SK-N-SH (cell line): ENCODE measurements around the gene GRM2. TPM values are rescaled to one million over a fixed set of nuclear protein-coding genes. Genes with fewer than 3 reads are reported as not detected.

Source experiments
- CTCF ChIA-PET: fragments of 300-600, 350-600 bp; formaldehyde crosslinking; extraction: SDS; loops from one replicate; lab custom pipeline; 2021; lab: Yijun Ruan, JAX
- POLR2A ChIA-PET: fragments of 350-600 bp; sonication (Branson Sonifier 250); formaldehyde crosslinking; extraction: SDS; loops from one replicate; lab custom pipeline; 2020; ENCODE audit warnings: antibody characterized with exemption, inconsistent platforms; lab: Yijun Ruan, JAX
- DNase-seq: peaks from one replicate; pipeline ENCODE4 v3.0.0; 2012
- H2AFZ ChIP-seq: fragments of 200-600 bp; sonication (generic); 2 replicates; pipeline ENCODE4 v1.8.1; 2016; ENCODE audit warnings: antibody characterized with exemption, mild to moderate bottlenecking, low read depth
- H3F3A ChIP-seq: fragments of 200-600 bp; sonication (generic); replicated peaks from 2 replicates; pipeline ENCODE3; 2016; ENCODE audit warnings: antibody characterized with exemption, mild to moderate bottlenecking; ENCODE audit not compliant: insufficient read depth
- H3K27ac ChIP-seq, 2 experiments: fragments of 200-500 bp in 1 of 2; fragments of 200-600 bp in 1 of 2; sonication (Bioruptor generic) in 1 of 2; sonication (generic), shearing (Covaris generic) in 1 of 2; 2 replicates each; pipeline versions ENCODE4 v1.5.1 to v1.6.1; 2014 to 2016; ENCODE audit warnings: low read depth in 2 of 2, inconsistent platforms in 1 of 2, low read length in 1 of 2, mild to moderate bottlenecking in 1 of 2, mixed read lengths in 1 of 2
- H3K27me3 ChIP-seq: fragments of 200-600 bp; sonication (generic), shearing (Covaris generic); 2 replicates; pipeline ENCODE4 v1.6.1; 2016; ENCODE audit warnings: mixed run types; ENCODE audit not compliant: insufficient read depth
- H3K36me3 ChIP-seq, 2 experiments: fragments of 200-500 bp in 1 of 2; fragments of 200-600 bp in 1 of 2; sonication (Bioruptor generic) in 1 of 2; sonication (generic) in 1 of 2; replicated peaks in 1 of 2; 2 replicates each; pipeline versions ENCODE3 to v1.5.1; 2014 to 2016; ENCODE audit warnings: low read length in 1 of 2, mild to moderate bottlenecking in 1 of 2; ENCODE audit not compliant: insufficient read depth in 2 of 2, control insufficient read depth in 1 of 2
- H3K4me1 ChIP-seq, 2 experiments: fragments of 200-500 bp in 1 of 2; fragments of 200-600 bp in 1 of 2; sonication (Bioruptor generic) in 1 of 2; sonication (generic), shearing (Covaris generic) in 1 of 2; 2 replicates each; pipeline versions ENCODE4 v1.5.1 to v1.6.1; 2014 to 2016; ENCODE audit warnings: low read depth in 1 of 2, low read length in 1 of 2, mixed run types in 1 of 2; ENCODE audit not compliant: insufficient read depth in 2 of 2, control insufficient read depth in 1 of 2
- H3K4me2 ChIP-seq: fragments of 200-600 bp; sonication (generic), shearing (Covaris generic); 2 replicates; pipeline ENCODE4 v1.6.1; 2017; ENCODE audit warnings: mixed run types
- H3K4me3 ChIP-seq, 2 experiments: fragments of 200-500 bp in 1 of 2; fragments of 200-600 bp in 1 of 2; sonication (Bioruptor generic) in 1 of 2; sonication (generic), shearing (Covaris generic) in 1 of 2; 2 replicates each; pipeline versions ENCODE4 v1.5.1 to v1.8.1; 2014 to 2016; ENCODE audit warnings: low read depth in 2 of 2, inconsistent platforms in 1 of 2, low read length in 1 of 2, mild to moderate bottlenecking in 1 of 2, mixed read lengths in 1 of 2, moderate library complexity in 1 of 2
- H3K79me2 ChIP-seq: fragments of 200-600 bp; sonication (generic); 2 replicates; pipeline ENCODE4 v1.8.1; 2017; ENCODE audit warnings: mild to moderate bottlenecking; ENCODE audit not compliant: insufficient read depth
- H3K9ac ChIP-seq: fragments of 200-600 bp; sonication (generic); 2 replicates; pipeline ENCODE4 v1.6.1; 2017; ENCODE audit warnings: mixed run types
- H3K9me2 ChIP-seq: fragments of 200-600 bp; sonication (generic); 2 replicates; pipeline ENCODE4 v1.6.1; 2017; ENCODE audit warnings: mixed run types
- H3K9me3 ChIP-seq: fragments of 200-600 bp; sonication (generic); 2 replicates; pipeline ENCODE4 v1.6.1; 2017; ENCODE audit warnings: mixed run types, mild to moderate bottlenecking, moderate library complexity
- H4K20me1 ChIP-seq: fragments of 200-600 bp; sonication (generic); 2 replicates; pipeline ENCODE4 v1.6.1; 2017; ENCODE audit warnings: mild to moderate bottlenecking, mixed run types; ENCODE audit not compliant: insufficient read depth
- CHD2 ChIP-seq: fragments of 150-350 bp; IDR thresholded peaks from 2 replicates; pipeline ENCODE4 v1.6.1; 2018; ENCODE audit warnings: low read length; ENCODE audit not compliant: partially characterized antibody
- CTCF ChIP-seq: fragments of 200-600 bp; sonication (generic); IDR thresholded peaks from 2 replicates; pipeline ENCODE4 v1.6.1; 2017; ENCODE audit warnings: antibody characterized with exemption, mild to moderate bottlenecking, moderate library complexity
- EZH2phosphoT487 ChIP-seq: fragments of 200-600 bp; sonication (generic); IDR thresholded peaks from 2 replicates; pipeline ENCODE4 v1.6.1; 2017; ENCODE audit warnings: low read depth, mixed run types, mild to moderate bottlenecking, antibody characterized with exemption, moderate library complexity, borderline replicate concordance
- FOSL2 ChIP-seq: IDR thresholded peaks from 2 replicates; pipeline ENCODE4 v1.4.0; 2012; ENCODE audit warnings: low read depth, mild to moderate bottlenecking, moderate library complexity, borderline replicate concordance
- FOXM1 ChIP-seq: IDR thresholded peaks from 2 replicates; pipeline ENCODE4 v1.4.0; 2012; ENCODE audit warnings: low read depth, mild to moderate bottlenecking
- GABPA ChIP-seq: IDR thresholded peaks from 2 replicates; pipeline ENCODE4 v1.4.0; 2012; ENCODE audit warnings: low read depth, mild to moderate bottlenecking
- IRF3 ChIP-seq: fragments of 150-350 bp; IDR thresholded peaks from 2 replicates; pipeline ENCODE4 v1.6.1; 2016; ENCODE audit warnings: mild to moderate bottlenecking, low read depth, low read length
- MAX ChIP-seq: IDR thresholded peaks from 2 replicates; pipeline ENCODE4 v1.4.0; 2012; ENCODE audit warnings: low read depth
- MEF2A ChIP-seq: IDR thresholded peaks from 2 replicates; pipeline ENCODE4 v1.4.0; 2012; ENCODE audit warnings: low read depth, borderline replicate concordance
- MXI1 ChIP-seq: IDR thresholded peaks from 2 replicates; pipeline ENCODE4 v1.6.1; 2012; ENCODE audit warnings: mild to moderate bottlenecking, low read depth, low read length, improper control_type of control experiment
- NFIC ChIP-seq: IDR thresholded peaks from 2 replicates; pipeline ENCODE4 v1.4.0; 2012; ENCODE audit warnings: borderline replicate concordance
- PBX3 ChIP-seq: IDR thresholded peaks from 2 replicates; pipeline ENCODE4; 2012
- RAD21 ChIP-seq: IDR thresholded peaks from 2 replicates; pipeline ENCODE4 v1.6.1; 2012; ENCODE audit warnings: mild to moderate bottlenecking, low read length
- RCOR1 ChIP-seq: fragments of 150-350 bp; IDR thresholded peaks from 2 replicates; pipeline ENCODE4 v1.6.1; 2017; ENCODE audit warnings: antibody characterized with exemption, low read length
- REST ChIP-seq: IDR thresholded peaks from 2 replicates; pipeline ENCODE4 v1.6.1; 2012; ENCODE audit warnings: mild to moderate bottlenecking, low read depth, low read length, moderate library complexity
- RXRA ChIP-seq: IDR thresholded peaks from 2 replicates; pipeline ENCODE4 v1.4.0; 2012; ENCODE audit warnings: low read depth, mild to moderate bottlenecking, borderline replicate concordance
- SIN3A ChIP-seq: IDR thresholded peaks from 2 replicates; pipeline ENCODE4 v1.6.1; 2012; ENCODE audit warnings: low read depth, mild to moderate bottlenecking, low read length, moderate library complexity, borderline replicate concordance
- TCF12 ChIP-seq: IDR thresholded peaks from 2 replicates; pipeline ENCODE4 v1.4.0; 2012
- YY1 ChIP-seq: IDR thresholded peaks from 2 replicates; pipeline ENCODE4 v1.4.0; 2012; ENCODE audit warnings: low read depth, mild to moderate bottlenecking
- WGBS: methylation state at CpG from one replicate; pipeline ENCODE4 v1.1.6; 2017; ENCODE audit warnings: low lambda C conversion rate; 5-methylcytosine and 5-hydroxymethylcytosine counted together
- polyA plus RNA-seq, 3 experiments: library from polyadenylated mRNA; depleted of rRNA; stranded (reverse); fragments of >200 nt; gene quantifications; 2 replicates each; pipeline ENCODE4 v1.2.3, GENCODE V29; 2012

The GRM2 gene
- polyA plus RNA-seq, 1 of the 3 experiments (the other 2 are of a cell fraction), result 0.15 TPM

GRCh38 chr3:51686056-51686455 is 20.8 kb upstream of the GRM2 start:
- 97% methylated on average over 4 of the region's 4 CpGs for WGBS
- CTCF ChIA-PET, result interaction anchor here (1.1 kb wide), 1 partner anchor 33 kb away, joined by 4 read pairs; no protein-coding TSS in a partner anchor

GRCh38 chr3:51686512-51687215 is 20.2 kb upstream of the GRM2 start:
- peaks cover 11 to 54% of the 10 kb centered on the region in 2 experiments for H3K36me3 ChIP-seq
- no peaks in the 10 kb centered on the region for H3K9me2 ChIP-seq
- H3K4me2 ChIP-seq, result no peak overlapping the region
- ChIA-PET POLR2A (no interaction called here), CTCF (interaction anchor here (0.7 to 1.9 kb wide), 2 partner anchors 18 to 184 kb away, joined by 3 to 10 read pairs; no protein-coding TSS in a partner anchor)
- peaks cover 20% of the 10 kb centered on the region for H4K20me1 ChIP-seq
- H3K27me3 ChIP-seq, result no peaks in the 10 kb centered on the region
- no peaks in the 10 kb centered on the region for H3K79me2 ChIP-seq
- H3F3A ChIP-seq, result no peaks in the 10 kb centered on the region
- no peak overlapping the region for H2AFZ ChIP-seq
- H3K4me1 ChIP-seq, result peaks cover 3 to 4% of the 10 kb centered on the region in 2 experiments; a peak in 2 of 4 replicates
- WGBS, result 93% methylated on average over 10 of the region's 10 CpGs
- H3K9me3 ChIP-seq, result no peaks in the 10 kb centered on the region
- no peak overlapping the region for H3K27ac ChIP-seq
- H3K9ac ChIP-seq, result no peak overlapping the region
- no peak for DNase-seq
- H3K4me3 ChIP-seq, result no peak overlapping the region
- TF ChIP-seq TCF12 (no peak), SIN3A (no peak), EZH2phosphoT487 (no peak), REST (no peak), PBX3 (no peak), RAD21 (no peak), NFIC (no peak), IRF3 (no peak)

More at GRCh38 chr3:51686056-51686455, 20.8 kb upstream of the GRM2 start:
- H3K36me3 ChIP-seq, result peaks cover 11 to 52% of the 10 kb centered on the region in 2 experiments
- no peak overlapping the region for H3K27ac ChIP-seq
- TF ChIP-seq GABPA (no peak), SIN3A (no peak), FOXM1 (no peak), MEF2A (no peak), RCOR1 (no peak), MXI1 (no peak), CTCF (no peak), CHD2 (no peak), RXRA (no peak), MAX (no peak), NFIC (no peak), FOSL2 (no peak), RAD21 (no peak), YY1 (no peak)
- DNase-seq, result no peak
- H3K9ac ChIP-seq, result no peak overlapping the region
- no peak overlapping the region for H2AFZ ChIP-seq
- H3K4me3 ChIP-seq, result no peak overlapping the region
- POLR2A ChIA-PET, result no interaction called here
- H4K20me1 ChIP-seq, result peaks cover 20% of the 10 kb centered on the region
- H3F3A ChIP-seq, result no peaks in the 10 kb centered on the region
- H3K79me2 ChIP-seq, result no peaks in the 10 kb centered on the region
- no peaks in the 10 kb centered on the region for H3K27me3 ChIP-seq
- H3K4me1 ChIP-seq, result peaks cover 4 to 10% of the 10 kb centered on the region in 2 experiments; a peak in 2 of 4 replicates
- no peaks in the 10 kb centered on the region for H3K9me2 ChIP-seq
- no peaks in the 10 kb centered on the region for H3K9me3 ChIP-seq
- H3K4me2 ChIP-seq, result no peak overlapping the region
